HEK293 (cell line): ENCODE data around the gene HOXB8.

ENCODE experiments used
- CTCF ChIP-seq: fragments of 450-650 bp; formaldehyde crosslinking; IDR thresholded peaks from 2 replicates; pipeline ENCODE4 v1.5.1; 2016; ENCODE audit warnings: missing biosample characterization, missing genetic modification characterization
- KLF16 ChIP-seq: fragments of 450-650 bp; formaldehyde crosslinking; IDR thresholded peaks from 2 replicates; pipeline ENCODE4 v1.5.1; 2017; ENCODE audit warnings: missing biosample characterization, missing genetic modification characterization
- ZBTB7A ChIP-seq: fragments of 450-650 bp; formaldehyde crosslinking; IDR thresholded peaks from 2 replicates; pipeline ENCODE4 v1.5.1; 2016; ENCODE audit warnings: low read depth, missing biosample characterization, missing genetic modification characterization
- ZNF23 ChIP-seq: fragments of 450-650 bp; formaldehyde crosslinking; IDR thresholded peaks from 2 replicates; pipeline ENCODE4 v1.5.1; 2016; ENCODE audit warnings: missing biosample characterization, missing genetic modification characterization, borderline replicate concordance
- ZNF580 ChIP-seq: fragments of 450-650 bp; formaldehyde crosslinking; IDR thresholded peaks from 2 replicates; pipeline ENCODE4 v1.5.1; 2016; ENCODE audit warnings: missing biosample characterization, missing genetic modification characterization
- ZNF660 ChIP-seq: fragments of 450-650 bp; IDR thresholded peaks from 2 replicates; pipeline ENCODE4 v1.5.1; 2018; ENCODE audit warnings: missing biosample characterization, mild to moderate bottlenecking, missing genetic modification characterization

- TF ChIP-seq CTCF (tag by site-specific recombination): no peak
- TF ChIP-seq ZNF660 (tag by site-specific recombination): no peak
- TF ChIP-seq KLF16 (tag by site-specific recombination): no peak
- TF ChIP-seq ZNF23: no peak
- TF ChIP-seq ZBTB7A (tag by site-specific recombination): no peak
- TF ChIP-seq ZNF580 (tag by site-specific recombination): no peak
Measured at GRCh38 chr17:48617471-48618255, 2.6 kb upstream of the HOXB8 start.
